Upper lobe of right lung (tissue), 1 donor: Measurements from ENCODE around the gene PPP2CA. TPM values are rescaled to one million over a fixed set of nuclear protein-coding genes. Genes with fewer than 3 reads are reported as not detected.

Experiments used
- ATAC-seq: fragments of 200-7000 bp; cut with Tn5 transposase; one replicate; pipeline ENCODE4 v1.9.1; 2020; ENCODE audit warnings: mild to moderate bottlenecking, moderate library complexity
- DNase-seq: peaks from one replicate; pipeline ENCODE4 v3.0.0-alpha.2; 2020
- H3K27ac ChIP-seq: fragments of 200-600 bp; one replicate; pipeline ENCODE4 v1.8.0; 2022
- H3K27me3 ChIP-seq: fragments of 200-600 bp; one replicate; pipeline ENCODE4 v1.8.0; 2022; ENCODE audit warnings: mild to moderate bottlenecking
- H3K36me3 ChIP-seq: fragments of 200-600 bp; one replicate; pipeline ENCODE4 v1.8.0; 2022
- H3K4me1 ChIP-seq: fragments of 200-600 bp; one replicate; pipeline ENCODE4 v1.8.0; 2022
- H3K4me3 ChIP-seq: fragments of 200-600 bp; one replicate; pipeline ENCODE4 v1.8.0; 2022; ENCODE audit warnings: mild to moderate bottlenecking
- H3K9me3 ChIP-seq: fragments of 200-600 bp; one replicate; pipeline ENCODE4 v1.8.0; 2022
- intact Hi-C: fragments of 100-400 bp; cut with DNase I; formaldehyde crosslinking; loops from one replicate; pipeline ENCODE4 v1.11.0; 2022
- long read RNA-seq: library from polyadenylated mRNA; unstranded; transcript quantifications from one replicate; pipeline ENCODE4 v2.0.0, GENCODE V29; 2021
- total RNA-seq: library from RNA; stranded (reverse); fragmentation: NEBNext Ultra II Directional; extraction: Animal tissue kit (Norgen Biotek cat#: 25700); gene quantifications from one replicate; pipeline ENCODE4 v1.2.1, GENCODE V29; 2021
- TF ChIP-seq, protein P1 (sequence below): fragments of 200-600 bp; IDR thresholded peaks from one replicate; pipeline ENCODE4 v1.8.0; 2022; ENCODE audit warnings: antibody characterized with exemption
- donor health status: DM: no; HTN: yes; CAD: no; lungs with severe emphysema.

The PPP2CA gene
- total RNA-seq, result 108 TPM
- long read RNA-seq, full-length matches to known transcripts, result 195 of 204 reads
- long read RNA-seq, partial matches to known transcripts, result 2 of 204 reads
- long read RNA-seq, other reads (novel, unspliced or antisense), result 7 of 204 reads

DNA sequence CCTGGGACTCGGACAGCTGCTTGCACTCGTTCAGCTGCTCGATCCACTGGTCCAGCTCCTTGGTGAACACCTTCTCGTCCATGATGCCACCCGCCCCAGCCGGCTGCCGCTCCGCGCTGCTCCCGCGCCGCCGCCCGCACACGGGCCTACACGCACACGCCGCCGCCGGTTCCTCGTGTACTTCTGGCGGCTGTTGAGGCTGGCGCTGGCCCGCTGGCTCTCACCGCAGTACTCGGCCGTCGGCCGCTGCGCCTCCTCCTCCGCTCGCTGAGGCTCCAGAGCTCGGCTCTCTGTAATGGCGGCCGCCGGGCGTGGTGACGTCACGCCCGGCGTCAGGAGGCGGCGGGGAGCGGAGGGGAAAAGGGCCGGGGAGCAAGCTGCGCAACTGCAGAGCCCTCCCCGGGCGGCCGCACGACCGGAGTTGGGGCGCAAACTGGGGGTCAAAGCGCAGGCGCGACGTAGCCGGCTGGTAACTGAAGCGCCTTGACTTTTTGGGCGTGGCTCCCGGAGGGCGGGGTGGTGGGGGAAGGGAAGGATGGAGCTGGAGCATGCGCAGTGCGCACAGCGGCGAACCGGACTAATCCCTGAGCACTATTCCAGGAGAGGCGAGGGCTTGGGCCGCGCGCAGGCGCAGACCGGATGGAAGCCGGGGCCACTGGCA lies at the start of gene PPP2CA:
TSS of gene PPP2CA (minus strand) at position 294 of the 661 bp plus-strand sequence. CDS start at position 82, 212 bp downstream.
- TF ChIP-seq, protein P1, sequence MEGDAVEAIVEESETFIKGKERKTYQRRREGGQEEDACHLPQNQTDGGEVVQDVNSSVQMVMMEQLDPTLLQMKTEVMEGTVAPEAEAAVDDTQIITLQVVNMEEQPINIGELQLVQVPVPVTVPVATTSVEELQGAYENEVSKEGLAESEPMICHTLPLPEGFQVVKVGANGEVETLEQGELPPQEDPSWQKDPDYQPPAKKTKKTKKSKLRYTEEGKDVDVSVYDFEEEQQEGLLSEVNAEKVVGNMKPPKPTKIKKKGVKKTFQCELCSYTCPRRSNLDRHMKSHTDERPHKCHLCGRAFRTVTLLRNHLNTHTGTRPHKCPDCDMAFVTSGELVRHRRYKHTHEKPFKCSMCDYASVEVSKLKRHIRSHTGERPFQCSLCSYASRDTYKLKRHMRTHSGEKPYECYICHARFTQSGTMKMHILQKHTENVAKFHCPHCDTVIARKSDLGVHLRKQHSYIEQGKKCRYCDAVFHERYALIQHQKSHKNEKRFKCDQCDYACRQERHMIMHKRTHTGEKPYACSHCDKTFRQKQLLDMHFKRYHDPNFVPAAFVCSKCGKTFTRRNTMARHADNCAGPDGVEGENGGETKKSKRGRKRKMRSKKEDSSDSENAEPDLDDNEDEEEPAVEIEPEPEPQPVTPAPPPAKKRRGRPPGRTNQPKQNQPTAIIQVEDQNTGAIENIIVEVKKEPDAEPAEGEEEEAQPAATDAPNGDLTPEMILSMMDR, result no peak
- no peaks in the 10 kb centered on the region for H3K9me3 ChIP-seq
- DNase-seq (peak; percentile 99), ATAC-seq (peak; percentile 95)
- H3K27me3 ChIP-seq, result no peaks in the 10 kb centered on the region
- peak within 1 kb of the TSS; percentile 99 for H3K27ac ChIP-seq
- H3K4me3 ChIP-seq, result peak within 1 kb of the TSS; percentile 98
- peaks cover under 1% of the 10 kb centered on the region for H3K36me3 ChIP-seq
- intact Hi-C loops, result no loop called here
- peaks cover 34% of the 10 kb centered on the region for H3K4me1 ChIP-seq

DNA sequence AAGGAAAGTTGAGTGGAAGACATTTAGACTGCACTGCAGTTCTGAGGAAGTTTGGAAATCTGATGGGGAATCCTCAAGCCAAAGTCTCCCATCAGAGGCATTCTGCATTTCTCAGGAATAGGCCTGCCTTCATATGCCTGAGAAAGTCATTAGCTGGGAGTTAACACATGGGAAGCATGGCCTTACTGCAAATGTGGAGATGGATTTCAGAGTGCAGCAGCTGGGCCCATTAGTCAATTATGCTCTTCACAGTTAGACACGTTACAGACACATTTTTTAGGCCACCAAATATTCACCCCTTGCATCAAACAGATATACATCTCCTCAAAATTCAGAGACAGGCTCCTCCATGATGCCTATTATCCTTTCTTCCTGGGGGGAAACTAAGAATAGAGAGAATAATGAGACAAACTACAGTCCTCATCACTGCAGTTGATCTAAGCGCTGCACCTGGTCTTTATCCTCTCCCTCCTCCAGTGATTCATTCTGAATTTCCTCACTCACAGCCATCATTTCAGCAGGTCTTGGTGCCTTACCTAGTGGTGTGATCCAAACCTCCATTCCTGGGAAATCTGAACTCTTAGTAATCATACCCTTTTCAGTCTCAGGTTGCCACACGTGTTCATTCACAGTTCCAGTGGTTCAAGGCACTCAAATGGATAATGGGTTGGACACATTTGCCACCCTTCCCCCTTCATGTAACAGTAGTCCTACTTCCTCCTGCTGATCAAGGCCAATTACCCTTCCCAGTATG lies 47.9 kb upstream of the PPP2CA start:
- no peaks in the 10 kb centered on the region for H3K36me3 ChIP-seq
- H3K4me1 ChIP-seq, result no peaks in the 10 kb centered on the region
- H3K4me3 ChIP-seq, result no peak overlapping the region
- H3K9me3 ChIP-seq, result no peaks in the 10 kb centered on the region
- H3K27ac ChIP-seq, result no peak overlapping the region
- ATAC-seq (no peak), DNase-seq (no peak)
- TF ChIP-seq, protein P1, result no peak
- intact Hi-C loops, result no loop called here
- H3K27me3 ChIP-seq, result no peaks in the 10 kb centered on the region

DNA sequence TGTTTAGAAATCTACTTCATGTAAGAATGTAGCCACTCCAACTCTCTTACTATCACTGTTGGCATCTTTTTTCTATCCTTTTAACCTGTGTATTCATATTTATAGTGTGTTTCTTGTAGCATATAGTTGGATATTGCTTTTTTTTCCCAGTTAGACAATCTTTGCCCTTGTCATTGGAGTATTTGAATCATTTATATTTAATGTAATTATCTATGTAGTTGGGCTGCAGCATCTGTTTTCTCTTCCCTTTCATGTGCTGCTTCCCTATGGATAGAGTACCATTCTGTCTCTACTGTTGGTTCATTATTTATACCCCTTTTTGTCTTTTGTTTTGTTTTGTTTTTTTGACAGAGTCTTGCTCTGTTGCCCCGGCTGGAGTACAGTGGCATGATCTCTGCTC lies 45.2 kb upstream of the PPP2CA start:
- DNase-seq (no peak), ATAC-seq (no peak)
- no peaks in the 10 kb centered on the region for H3K36me3 ChIP-seq
- no peaks in the 10 kb centered on the region for H3K9me3 ChIP-seq
- H3K27me3 ChIP-seq, result no peaks in the 10 kb centered on the region
- H3K4me3 ChIP-seq, result no peak overlapping the region
- intact Hi-C loops, result no loop called here
- no peaks in the 10 kb centered on the region for H3K4me1 ChIP-seq
- TF ChIP-seq, protein P1, result no peak
- H3K27ac ChIP-seq, result no peak overlapping the region

DNA sequence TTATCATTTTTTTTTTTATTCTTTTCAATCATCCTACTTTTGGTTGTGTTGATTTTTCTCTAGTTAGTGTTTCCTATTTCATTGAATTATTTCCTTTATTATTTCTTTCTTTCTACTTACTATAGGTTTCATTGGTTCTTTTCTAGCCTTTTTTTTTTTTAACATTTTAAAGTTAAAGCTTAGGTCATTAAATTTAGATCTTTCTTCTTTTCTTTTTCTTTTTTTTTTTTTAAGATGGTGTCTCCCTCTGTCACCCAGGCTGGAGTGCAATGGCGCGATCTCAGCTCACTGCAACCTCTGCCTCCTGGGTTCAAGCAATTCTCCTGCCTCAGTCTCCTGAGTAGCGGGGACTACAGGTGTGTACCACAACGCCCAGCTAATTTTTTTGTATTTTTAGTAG lies 43.0 kb upstream of the PPP2CA start:
- ATAC-seq (no peak), DNase-seq (no peak)
- no peaks in the 10 kb centered on the region for H3K4me1 ChIP-seq
- no peak overlapping the region for H3K27ac ChIP-seq
- H3K27me3 ChIP-seq, result no peaks in the 10 kb centered on the region
- TF ChIP-seq, protein P1, result no peak
- no peak overlapping the region for H3K4me3 ChIP-seq
- H3K36me3 ChIP-seq, result no peaks in the 10 kb centered on the region
- no peaks in the 10 kb centered on the region for H3K9me3 ChIP-seq
- intact Hi-C loops, result no loop called here

DNA sequence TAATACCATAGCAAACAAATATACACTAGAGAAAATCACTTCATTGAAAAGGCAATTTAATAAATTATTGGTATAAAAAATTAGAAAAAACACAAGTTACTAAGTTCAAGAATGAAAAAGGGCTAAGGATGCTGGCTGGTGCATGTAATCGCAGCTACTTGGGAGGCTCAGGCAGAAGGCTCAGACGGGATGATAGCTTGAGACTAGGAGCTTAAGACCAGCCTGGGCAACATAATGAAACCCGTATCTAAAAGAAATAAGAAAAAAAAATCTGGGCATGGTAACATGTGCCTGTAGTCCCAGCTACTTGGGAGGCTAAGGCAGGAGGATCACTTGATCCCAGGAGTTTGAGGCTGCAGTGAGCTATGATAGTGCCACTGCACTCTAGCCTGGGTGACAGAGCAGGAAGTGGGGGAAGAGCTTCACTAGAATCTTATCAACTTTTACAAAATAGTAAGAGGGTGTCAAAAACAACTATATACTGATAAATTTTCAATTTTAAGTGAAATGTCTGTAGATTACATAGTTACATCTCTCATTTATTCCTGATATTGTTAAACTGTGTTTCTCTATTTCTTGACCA lies 42.2 kb upstream of the PPP2CA start:
- ATAC-seq, result no peak
- no peak overlapping the region for H3K27ac ChIP-seq
- no peaks in the 10 kb centered on the region for H3K27me3 ChIP-seq
- H3K36me3 ChIP-seq, result no peaks in the 10 kb centered on the region
- no peaks in the 10 kb centered on the region for H3K4me1 ChIP-seq
- H3K4me3 ChIP-seq, result no peak overlapping the region
- TF ChIP-seq, protein P1, result no peak
- intact Hi-C loops, result no loop called here
- DNase-seq, result no peak
- H3K9me3 ChIP-seq, result no peaks in the 10 kb centered on the region
